Activated CD4-positive, alpha-beta T cell treated with anti-CD3 and anti-CD28 coated beads, Interleukin-2, amount 10 ng/mL, durations not matched to agents 7 days and 5 days (primary cell): ENCODE results near the gene WNT8A. TPM values are rescaled to one million over a fixed set of nuclear protein-coding genes. Genes with fewer than 3 reads are reported as not detected.
A peak's percentile ranks its signal among the peaks of the same experiment; 100 is the strongest.
"Not testable (repeated sequence)": the region's sequence is repeated elsewhere in the genome, so short reads cannot be mapped to it uniquely, and the experiment has no call there.

ENCODE experiments used
- CTCF ChIA-PET: fragments of 350-600 bp; sonication (Branson Sonifier 250); formaldehyde crosslinking; loops from one replicate; lab custom pipeline; 2021; ENCODE audit warnings: antibody characterized with exemption; lab: Charles Lee
- POLR2A ChIA-PET: fragments of 350-600 bp; sonication (Branson Sonifier 250); formaldehyde crosslinking; loops from one replicate; lab custom pipeline; 2021; ENCODE audit warnings: antibody characterized with exemption; lab: Charles Lee
- DNase-seq: peaks from one replicate; pipeline ENCODE4 v3.0.0-alpha.2; 2020
- H3K27ac Mint-ChIP-seq: one replicate; pipeline ENCODE4 v1.8.0; 2021; ENCODE audit warnings: mild to moderate bottlenecking, moderate library complexity, mixed read lengths
- H3K27me3 Mint-ChIP-seq: one replicate; pipeline ENCODE4 v1.8.0; 2021; ENCODE audit warnings: mixed read lengths
- H3K36me3 Mint-ChIP-seq: one replicate; pipeline ENCODE4 v1.8.0; 2021; ENCODE audit warnings: low read depth, mixed read lengths
- H3K4me1 Mint-ChIP-seq: one replicate; pipeline ENCODE4 v1.8.0; 2021; ENCODE audit warnings: mixed read lengths
- H3K4me3 Mint-ChIP-seq: one replicate; pipeline ENCODE4 v1.8.0; 2021; ENCODE audit warnings: mild to moderate bottlenecking, moderate library complexity, mixed read lengths
- H3K9me3 Mint-ChIP-seq: one replicate; pipeline ENCODE4 v1.8.0; 2021; ENCODE audit warnings: mixed read lengths
- total RNA-seq, 2 experiments: library from RNA; stranded (reverse); gene quantifications; one replicate each; pipeline ENCODE4 v1.2.3, GENCODE V29; 2021

The WNT8A gene
- total RNA-seq, 2 experiments from 2014 or later, result not detected

DNA sequence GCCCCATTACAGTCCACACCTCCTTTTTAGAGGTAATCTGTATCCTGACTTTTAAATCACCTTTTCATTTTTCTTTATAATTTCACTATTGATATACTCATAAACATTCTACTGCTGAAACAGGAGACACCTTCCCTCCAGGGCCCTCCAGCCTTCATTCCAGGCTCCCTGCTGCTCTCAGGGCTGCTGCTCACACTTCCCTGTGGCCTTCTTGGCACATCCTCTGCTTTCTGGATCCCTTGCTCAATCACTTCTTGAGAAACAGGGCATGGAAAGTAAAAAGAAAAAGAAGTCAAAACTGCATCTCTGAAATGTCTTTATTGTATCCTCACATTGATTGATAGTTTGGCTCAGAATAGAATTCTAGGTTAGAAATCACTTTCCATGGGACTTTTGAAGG is 19.3 kb upstream of the WNT8A start:
- H3K4me3 Mint-ChIP-seq, result no peak overlapping the region
- H3K36me3 Mint-ChIP-seq, result no peaks in the 10 kb centered on the region
- no peak for DNase-seq
- ChIA-PET POLR2A (no interaction called here), CTCF (interaction anchor here (0.6 to 1.5 kb wide), 9 partner anchors 21 to 73 kb away, joined by 3 to 5 read pairs (median 3); no protein-coding TSS in a partner anchor)
- no peaks in the 10 kb centered on the region for H3K27me3 Mint-ChIP-seq
- no peaks in the 10 kb centered on the region for H3K9me3 Mint-ChIP-seq
- no peak overlapping the region for H3K27ac Mint-ChIP-seq
- peaks cover 4% of the 10 kb centered on the region for H3K4me1 Mint-ChIP-seq

DNA sequence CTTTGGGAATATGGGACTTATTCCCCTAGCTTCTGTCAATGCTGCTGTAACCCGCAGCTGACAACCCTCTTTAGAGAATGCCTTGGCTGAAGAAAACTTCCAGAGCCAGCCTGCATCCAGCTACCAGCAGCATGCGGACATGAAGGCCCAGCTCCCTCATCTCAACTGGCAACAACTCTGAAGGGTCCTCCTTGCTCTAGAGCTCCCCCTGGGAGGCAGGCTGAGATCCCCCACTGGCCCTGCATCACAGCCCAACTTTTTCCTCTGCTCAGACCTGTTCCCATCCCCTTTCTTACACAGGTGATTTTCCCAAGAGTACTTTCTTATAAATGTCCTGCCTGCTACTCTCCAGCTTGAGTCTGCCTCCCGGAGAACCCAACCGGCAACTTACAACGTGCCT is 18.7 kb upstream of the WNT8A start:
- ChIA-PET CTCF (interaction anchor here (0.6 to 1.5 kb wide), 9 partner anchors 11 to 65 kb away, joined by 3 to 5 read pairs (median 3); no protein-coding TSS in a partner anchor), POLR2A (no interaction called here)
- H3K36me3 Mint-ChIP-seq, result no peaks in the 10 kb centered on the region
- H3K27ac Mint-ChIP-seq, result no peak overlapping the region
- H3K27me3 Mint-ChIP-seq, result no peaks in the 10 kb centered on the region
- no peaks in the 10 kb centered on the region for H3K9me3 Mint-ChIP-seq
- H3K4me1 Mint-ChIP-seq, result peaks cover 6% of the 10 kb centered on the region
- DNase-seq, result no peak
- no peak overlapping the region for H3K4me3 Mint-ChIP-seq

DNA sequence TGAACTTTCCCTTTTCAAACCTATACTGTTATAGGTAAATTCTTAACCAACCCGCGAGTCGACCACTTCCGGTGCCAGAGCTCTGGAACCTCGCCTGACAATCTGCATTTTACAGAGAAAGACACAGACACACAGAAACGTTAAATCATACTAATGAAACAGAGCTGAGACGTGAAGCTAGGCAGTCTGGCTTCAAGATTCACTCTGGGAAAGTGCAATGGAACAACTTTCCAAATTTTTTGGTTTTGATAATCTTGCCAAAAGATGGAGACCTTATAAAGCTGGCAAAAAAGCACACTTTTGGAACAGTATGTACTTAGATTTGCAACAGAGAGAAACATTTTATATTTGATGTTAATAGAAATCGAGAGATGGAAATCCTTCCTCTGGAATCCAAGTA is 15.9 kb upstream of the WNT8A start:
- H3K27me3 Mint-ChIP-seq, result no peaks in the 10 kb centered on the region
- POLR2A ChIA-PET, result no interaction called here
- no peaks in the 10 kb centered on the region for H3K36me3 Mint-ChIP-seq
- no peak for DNase-seq
- H3K27ac Mint-ChIP-seq, result no peak overlapping the region
- no peak overlapping the region for H3K4me3 Mint-ChIP-seq
- H3K4me1 Mint-ChIP-seq, result peaks cover 11% of the 10 kb centered on the region
- no peaks in the 10 kb centered on the region for H3K9me3 Mint-ChIP-seq
- CTCF ChIA-PET, result interaction anchor here (0.7 to 3.3 kb wide), 7 partner anchors 11 to 434 kb away, joined by 3 to 28 read pairs (median 3); partner anchors contain the start of gene FAM13B

DNA sequence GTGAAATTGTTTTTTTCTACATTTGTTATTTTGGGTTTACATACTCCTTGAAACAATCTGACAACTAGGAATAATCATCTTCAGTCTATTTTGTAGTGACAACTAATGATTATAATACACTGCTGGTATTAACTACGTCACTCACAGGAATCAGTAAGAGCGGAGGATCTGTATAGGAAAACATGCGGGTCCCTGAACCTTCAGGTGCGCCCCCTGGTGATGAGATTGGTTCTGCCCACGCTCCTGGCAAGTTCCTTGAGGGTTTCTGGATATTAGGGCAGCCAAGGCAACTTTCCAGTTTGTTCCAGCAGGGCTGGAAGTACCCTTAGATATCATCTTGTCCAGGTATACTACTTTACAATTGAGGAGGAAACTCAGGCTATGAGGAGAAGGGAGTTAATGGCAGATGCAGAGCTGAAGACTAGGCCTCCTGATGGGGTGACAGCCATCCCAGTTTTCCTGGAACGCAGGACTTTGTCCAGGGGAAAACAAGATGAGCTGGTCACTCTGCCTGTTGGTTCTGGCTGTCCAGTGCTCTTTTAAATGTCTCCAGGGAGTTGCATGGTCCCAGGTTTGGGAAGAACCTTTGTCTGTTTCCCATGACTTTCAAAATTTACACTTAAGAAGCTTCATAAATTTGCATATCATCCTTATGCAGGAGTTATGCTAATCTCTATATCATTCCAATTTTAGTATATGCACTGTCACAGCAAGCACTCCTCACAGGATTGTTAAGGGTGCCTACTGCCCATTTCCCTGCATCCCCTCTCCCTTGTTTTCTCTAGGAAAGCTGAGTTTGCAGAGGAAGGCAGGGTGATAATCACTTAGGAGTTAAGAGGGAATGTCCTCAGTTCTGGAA is 14.9 kb upstream of the WNT8A start:
- ChIA-PET POLR2A (interaction anchor here (0.6 to 0.9 kb wide), 2 partner anchors 27 to 32 kb away, joined by 3 read pairs; no protein-coding TSS in a partner anchor), CTCF (interaction anchor here (0.8 to 3.3 kb wide), 9 partner anchors 12 to 290 kb away, joined by 3 to 28 read pairs (median 4); partner anchors contain the start of gene FAM13B)
- no peak overlapping the region for H3K27ac Mint-ChIP-seq
- H3K27me3 Mint-ChIP-seq, result no peaks in the 10 kb centered on the region
- H3K9me3 Mint-ChIP-seq, result no peaks in the 10 kb centered on the region
- H3K4me3 Mint-ChIP-seq, result no peak overlapping the region
- H3K4me1 Mint-ChIP-seq, result peaks cover 11% of the 10 kb centered on the region
- peak; percentile 70 for DNase-seq
- H3K36me3 Mint-ChIP-seq, result no peaks in the 10 kb centered on the region

DNA sequence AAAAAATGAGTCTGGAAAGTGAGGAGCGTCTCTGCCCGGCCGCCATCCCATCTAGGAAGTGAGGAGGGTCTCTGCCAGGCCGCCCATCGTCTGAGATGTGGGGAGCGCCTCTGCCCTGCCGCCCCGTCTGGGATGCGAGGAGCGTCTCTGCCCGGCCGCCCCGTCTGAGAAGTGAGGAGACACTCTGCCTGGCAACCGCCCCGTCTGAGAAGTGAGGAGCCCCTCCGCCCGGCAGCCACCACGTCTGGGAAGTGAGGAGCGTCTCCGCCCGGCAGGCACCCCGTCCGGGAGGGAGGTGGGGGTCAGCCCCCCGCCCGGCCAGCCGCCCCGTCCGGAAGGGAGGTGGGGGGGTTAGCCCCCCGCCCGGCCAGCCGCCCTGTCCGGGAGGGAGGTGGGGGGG is 13.8 kb upstream of the WNT8A start:
- POLR2A ChIA-PET, H3K4me3 Mint-ChIP-seq, H3K27me3 Mint-ChIP-seq, H3K36me3 Mint-ChIP-seq, H3K27ac Mint-ChIP-seq, H3K9me3 Mint-ChIP-seq, DNase-seq: not testable (repeated sequence)
- peaks cover 11% of the 10 kb centered on the region for H3K4me1 Mint-ChIP-seq
- CTCF ChIA-PET, result interaction anchor here (1.1 to 3.3 kb wide), 5 partner anchors 11 to 291 kb away, joined by 3 to 28 read pairs (median 7); partner anchors contain the start of gene FAM13B

DNA sequence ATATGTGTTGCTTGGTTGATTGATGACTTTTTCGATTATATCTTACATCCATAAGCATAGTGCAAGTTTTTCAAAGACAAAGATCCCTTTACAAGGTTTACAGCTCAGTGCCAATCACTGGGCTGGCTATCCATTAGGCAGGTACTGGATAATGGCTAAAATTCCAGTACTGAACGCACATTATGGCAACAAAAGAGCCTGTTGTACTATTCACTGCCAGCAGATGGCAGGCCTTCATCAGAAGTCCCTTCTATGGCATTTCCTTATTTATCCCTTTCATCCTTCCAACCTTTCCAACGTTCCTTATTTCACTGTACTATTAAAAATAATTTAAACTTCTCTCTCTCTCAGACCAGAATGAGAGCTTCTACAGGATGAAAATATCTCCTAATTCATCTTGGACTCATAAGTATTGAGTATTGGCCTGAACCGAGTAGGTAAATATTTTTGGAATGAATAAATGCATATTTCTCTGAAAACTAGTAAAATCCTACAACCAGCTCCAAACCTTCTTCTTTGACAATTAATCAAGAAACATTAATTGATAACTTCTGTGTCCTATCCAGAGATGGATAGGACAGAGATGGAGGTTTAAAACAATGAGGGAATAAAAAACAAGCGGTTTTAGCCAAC is 6.7 kb upstream of the WNT8A start:
- H3K9me3 Mint-ChIP-seq, result no peaks in the 10 kb centered on the region
- peaks cover 17% of the 10 kb centered on the region for H3K4me1 Mint-ChIP-seq
- no peak overlapping the region for H3K27ac Mint-ChIP-seq
- no peaks in the 10 kb centered on the region for H3K36me3 Mint-ChIP-seq
- ChIA-PET CTCF (interaction anchor here (0.6 to 4.3 kb wide), 8 partner anchors 11 to 66 kb away, joined by 3 to 30 read pairs (median 6); no protein-coding TSS in a partner anchor), POLR2A (no interaction called here)
- H3K27me3 Mint-ChIP-seq, result no peaks in the 10 kb centered on the region
- no peak overlapping the region for H3K4me3 Mint-ChIP-seq
- DNase-seq, result peak; percentile 56

DNA sequence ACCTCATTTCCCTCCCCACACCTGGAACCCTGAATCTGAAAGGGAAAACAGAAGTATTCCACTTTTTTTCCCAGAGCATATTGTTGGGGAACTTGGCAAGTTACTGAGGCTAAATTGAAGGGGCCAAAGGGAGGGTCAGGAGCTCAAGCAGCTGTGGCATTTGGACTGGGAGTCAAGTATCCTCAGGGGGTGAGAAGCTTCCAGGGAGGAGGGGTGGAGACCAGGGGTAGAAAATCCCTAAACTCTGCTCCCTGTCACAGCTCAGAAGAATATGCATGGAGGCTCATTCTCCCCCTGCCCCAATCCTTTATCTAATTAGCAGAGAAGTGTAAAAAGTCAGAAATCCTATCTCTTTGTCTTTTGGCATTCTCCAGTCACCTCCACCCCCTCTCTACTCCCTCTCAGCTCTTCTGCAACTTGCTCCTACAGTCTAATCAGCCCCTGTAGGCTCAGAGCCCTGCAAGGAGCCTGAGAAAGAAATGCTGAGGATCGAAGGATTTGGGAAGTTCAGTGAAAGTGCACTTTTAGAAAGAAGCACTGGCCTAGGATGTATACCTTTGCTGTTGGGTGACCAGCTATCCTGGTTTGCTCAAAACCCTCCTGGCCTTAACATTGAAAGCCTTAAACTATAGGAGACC is 5.7 kb upstream of the WNT8A start:
- no peak for DNase-seq
- H3K4me1 Mint-ChIP-seq, result peaks cover 18% of the 10 kb centered on the region
- H3K36me3 Mint-ChIP-seq, result no peaks in the 10 kb centered on the region
- no peaks in the 10 kb centered on the region for H3K9me3 Mint-ChIP-seq
- H3K27me3 Mint-ChIP-seq, result no peaks in the 10 kb centered on the region
- ChIA-PET POLR2A (no interaction called here), CTCF (interaction anchor here (0.8 to 4.3 kb wide), 9 partner anchors 10 to 299 kb away, joined by 3 to 30 read pairs (median 4); no protein-coding TSS in a partner anchor)
- H3K4me3 Mint-ChIP-seq, result no peak overlapping the region
- H3K27ac Mint-ChIP-seq, result no peak overlapping the region

DNA sequence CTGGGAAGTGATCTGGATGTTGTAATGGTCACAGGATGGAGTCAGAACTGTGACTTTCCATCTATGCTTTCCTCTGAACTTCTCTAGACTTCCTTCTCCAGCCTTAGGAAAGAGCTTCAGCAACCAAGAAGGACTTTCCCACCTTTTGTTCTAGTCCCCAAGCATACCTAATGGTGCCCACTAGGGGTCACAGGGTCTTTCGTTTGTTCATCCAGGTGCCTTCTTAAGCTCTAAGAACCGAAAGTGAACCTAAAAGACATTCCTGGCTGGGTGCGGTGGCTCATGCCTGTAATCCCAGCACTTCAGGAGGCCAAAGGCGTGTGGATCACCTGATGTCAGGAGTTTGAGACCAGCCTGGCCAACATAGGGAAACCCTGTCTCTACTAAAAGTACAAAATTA is 1.8 kb upstream of the WNT8A start:
- H3K4me3 Mint-ChIP-seq, result no peak overlapping the region
- H3K27ac Mint-ChIP-seq, result no peak overlapping the region
- CTCF ChIA-PET, result interaction anchor here (0.5 to 3.4 kb wide), 9 partner anchors 8 to 1781 kb away, joined by 3 to 28 read pairs (median 5); no protein-coding TSS in a partner anchor
- H3K4me1 Mint-ChIP-seq, result peaks cover 18% of the 10 kb centered on the region
- no peak for DNase-seq
- no peaks in the 10 kb centered on the region for H3K36me3 Mint-ChIP-seq
- H3K9me3 Mint-ChIP-seq, result no peaks in the 10 kb centered on the region
- H3K27me3 Mint-ChIP-seq, result no peaks in the 10 kb centered on the region
- POLR2A ChIA-PET, result interaction anchor here (0.9 kb wide), 1 partner anchor 9 kb away, joined by 3 read pairs; no protein-coding TSS in a partner anchor

DNA sequence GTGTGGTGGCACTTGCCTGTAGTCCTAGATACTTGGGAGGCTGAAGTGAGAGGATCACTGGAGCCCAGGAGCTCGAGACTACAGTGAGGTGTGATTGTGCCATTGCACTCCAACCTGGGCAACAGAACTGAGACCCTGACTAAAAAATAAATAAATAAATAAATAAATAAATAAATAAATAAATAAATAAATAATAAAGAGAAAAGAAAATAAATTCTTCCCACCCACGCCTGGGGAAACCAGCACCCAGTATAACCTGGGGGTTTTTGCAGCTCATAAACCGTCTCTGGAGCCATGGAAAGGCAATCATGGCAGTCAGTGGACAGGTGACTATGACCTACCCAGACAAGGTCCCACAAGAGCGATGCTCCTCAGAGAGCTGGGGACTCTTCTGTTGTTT is 7.9 kb downstream of the WNT8A start:
- Mint-ChIP-seq H3K36me3 (no peaks in the 10 kb centered on the region), H3K9me3 (no peaks in the 10 kb centered on the region), H3K4me1 (peaks cover 23% of the 10 kb centered on the region), H3K27me3 (peaks cover 2% of the 10 kb centered on the region), H3K27ac (no peak overlapping the region), H3K4me3 (no peak overlapping the region)
- CTCF ChIA-PET, result interaction anchor here (1.0 to 2.4 kb wide), 4 partner anchors 12 to 18 kb away, joined by 3 to 6 read pairs (median 4); no protein-coding TSS in a partner anchor
- no peak for DNase-seq
- POLR2A ChIA-PET, result no interaction called here

DNA sequence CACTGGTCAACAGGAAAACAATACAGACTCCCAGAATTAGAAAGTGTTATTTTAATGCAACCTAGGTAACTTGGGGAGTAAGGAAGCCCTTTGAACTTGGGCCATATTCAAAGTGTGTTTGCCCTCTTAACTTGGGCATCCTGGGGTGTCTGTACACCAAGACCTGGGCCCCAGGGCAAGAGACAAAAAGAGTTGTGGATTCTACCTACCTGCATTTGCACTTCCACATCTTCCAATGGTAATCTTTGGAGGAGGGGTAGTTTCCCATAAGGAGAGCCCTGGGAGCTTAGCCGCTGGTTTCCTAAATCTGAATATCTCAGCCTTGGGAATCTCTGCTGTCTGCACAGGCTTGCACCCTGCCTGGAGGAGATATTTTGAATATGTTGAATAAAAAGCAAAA is 8.5 kb downstream of the WNT8A start:
- H3K27ac Mint-ChIP-seq, result no peak overlapping the region
- no peak overlapping the region for H3K4me3 Mint-ChIP-seq
- H3K9me3 Mint-ChIP-seq, result no peaks in the 10 kb centered on the region
- DNase-seq, result no peak
- H3K27me3 Mint-ChIP-seq, result peaks cover 2% of the 10 kb centered on the region
- H3K36me3 Mint-ChIP-seq, result no peaks in the 10 kb centered on the region
- ChIA-PET POLR2A (no interaction called here), CTCF (interaction anchor here (1.0 to 1.4 kb wide), 4 partner anchors 10 to 17 kb away, joined by 3 to 4 read pairs (median 3); no protein-coding TSS in a partner anchor)
- peaks cover 29% of the 10 kb centered on the region for H3K4me1 Mint-ChIP-seq

DNA sequence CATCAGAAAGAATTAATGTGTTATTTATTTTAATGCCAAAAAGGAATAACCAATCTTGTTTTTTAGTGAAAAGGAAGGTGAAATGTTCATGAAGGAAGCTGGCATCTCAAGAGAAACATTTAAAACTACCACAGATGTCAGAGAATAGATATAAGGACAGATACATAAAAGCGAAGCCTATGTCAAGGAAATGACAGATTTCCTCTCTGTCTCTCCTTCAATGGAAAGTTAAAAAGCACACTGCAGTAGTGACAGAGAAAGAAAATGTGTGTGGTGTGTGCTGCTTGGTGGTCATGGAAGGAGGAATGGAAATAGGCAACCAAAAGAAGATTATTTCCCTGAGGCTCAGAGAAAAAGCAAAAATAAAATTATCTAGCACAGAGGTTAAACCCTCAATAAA is 9.2 kb downstream of the WNT8A start:
- CTCF ChIA-PET, result interaction anchor here (1.1 kb wide), 1 partner anchor 11 kb away, joined by 3 read pairs; no protein-coding TSS in a partner anchor
- POLR2A ChIA-PET, result no interaction called here
- no peaks in the 10 kb centered on the region for H3K9me3 Mint-ChIP-seq

More for the DNA sequence above, 9.2 kb downstream of the WNT8A start:
- no peak for DNase-seq
- Mint-ChIP-seq H3K4me3 (no peak overlapping the region), H3K27me3 (peaks cover 2% of the 10 kb centered on the region), H3K27ac (no peak overlapping the region), H3K36me3 (no peaks in the 10 kb centered on the region), H3K4me1 (peaks cover 31% of the 10 kb centered on the region)
